GM18873 (cell line): ENCODE measurements around the gene STING1.
"Not testable (repeated sequence)": the region's sequence is repeated elsewhere in the genome, so short reads cannot be mapped to it uniquely, and the experiment has no call there.

Experiments
- ATAC-seq: cut with Tn5 transposase; IDR thresholded peaks from one replicate; pipeline ENCODE4 v1.9.1; 2021; ENCODE audit warnings: mild to moderate bottlenecking, moderate library complexity, moderate number of reproducible peaks; ENCODE audit not compliant: unreplicated experiment, low FRiP score

STING1 gene

DNA sequence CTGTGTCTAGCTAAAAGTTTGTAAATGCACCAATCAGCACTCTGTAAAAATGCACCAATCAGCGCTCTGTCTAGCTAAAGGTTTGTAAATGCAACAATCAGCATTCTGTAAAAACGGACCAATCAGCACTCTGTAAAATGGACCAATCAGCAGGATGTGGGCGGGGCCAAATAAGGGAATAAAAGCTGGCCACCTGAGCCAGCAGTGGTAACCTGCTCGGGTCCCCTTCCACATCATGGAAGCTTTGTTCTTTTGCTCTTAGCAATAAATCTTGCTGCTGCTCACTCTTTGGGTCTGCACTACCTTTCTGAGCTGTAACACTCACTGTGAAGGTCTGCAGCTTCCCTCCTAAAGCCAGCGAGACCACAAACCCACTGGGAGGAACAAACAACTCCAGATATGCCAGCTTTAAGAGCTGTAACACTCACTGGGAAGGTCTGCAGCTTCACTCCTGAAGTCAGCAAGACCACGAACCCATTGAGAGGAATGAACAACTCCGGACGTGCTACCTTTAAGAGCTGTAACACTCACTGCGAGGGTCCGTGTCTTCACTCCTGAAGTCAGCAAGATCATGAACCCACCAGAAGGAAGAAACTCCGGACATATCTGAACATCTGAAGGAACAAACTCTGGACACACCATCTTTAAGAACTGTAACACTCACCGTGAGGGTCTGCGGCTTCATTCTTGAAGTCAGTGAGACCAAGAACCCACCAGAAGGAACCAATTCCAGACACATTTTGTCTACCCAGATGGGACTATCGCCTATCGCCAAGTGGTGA is 20.7 kb upstream of the STING1 start:
- not testable (repeated sequence) for ATAC-seq

DNA sequence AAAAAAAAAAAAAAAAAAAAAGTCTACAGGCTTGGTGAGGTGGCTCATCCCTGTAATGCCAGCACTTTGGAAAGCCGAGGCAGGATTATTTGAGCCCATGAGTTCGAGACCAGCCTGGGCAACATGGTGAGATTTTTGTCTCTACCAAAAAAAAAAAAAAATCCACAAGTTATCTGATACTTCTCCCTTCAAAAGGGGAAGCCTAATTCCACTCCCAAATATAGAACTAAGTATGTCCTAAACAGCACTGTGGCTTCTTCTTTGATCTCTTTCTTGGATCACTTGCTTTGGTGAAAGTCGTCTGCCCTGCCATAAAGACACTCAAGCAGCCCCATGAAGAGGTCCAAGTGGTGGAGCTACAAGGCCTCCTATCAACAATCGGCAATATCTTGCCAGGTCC is 18.8 kb upstream of the STING1 start:
- no peak for ATAC-seq

DNA sequence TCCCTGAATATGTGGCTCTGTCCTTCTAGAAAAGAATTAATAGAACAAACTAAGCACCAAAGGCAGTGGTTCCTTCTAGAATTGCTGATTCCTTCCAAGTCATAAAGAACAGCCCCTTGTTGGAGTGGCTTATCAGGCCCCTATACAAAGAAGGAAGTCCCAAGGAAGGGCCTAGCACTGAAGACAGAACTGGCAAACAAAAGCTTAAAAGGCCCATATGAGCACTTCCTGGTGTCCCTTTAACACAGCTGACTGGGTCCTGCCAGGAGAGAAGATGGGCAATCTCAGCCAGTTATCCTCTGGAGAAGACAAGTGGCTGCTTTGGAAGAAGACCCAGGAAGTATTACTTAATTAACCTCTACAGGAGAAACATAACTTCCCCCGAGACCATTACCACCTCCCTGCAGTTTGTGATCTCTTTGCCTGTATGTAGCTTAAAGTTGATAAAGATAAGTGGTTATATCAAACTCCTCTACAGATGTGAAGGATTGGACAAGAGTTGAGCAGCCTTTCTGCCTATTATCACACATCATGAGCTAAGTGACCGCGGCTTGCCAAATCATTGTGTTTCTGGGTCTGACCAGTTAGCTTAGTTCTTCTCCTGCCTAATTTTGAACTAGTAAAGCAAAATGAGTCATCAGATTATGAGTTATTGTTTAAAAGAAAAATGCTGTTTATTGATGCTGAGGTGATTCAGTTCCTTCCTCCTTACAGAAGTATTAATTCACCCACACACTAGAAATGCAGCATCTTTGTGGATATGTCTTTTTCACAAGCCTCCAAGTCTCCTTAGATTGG is 13.3 kb upstream of the STING1 start:
- ATAC-seq, result no peak

DNA sequence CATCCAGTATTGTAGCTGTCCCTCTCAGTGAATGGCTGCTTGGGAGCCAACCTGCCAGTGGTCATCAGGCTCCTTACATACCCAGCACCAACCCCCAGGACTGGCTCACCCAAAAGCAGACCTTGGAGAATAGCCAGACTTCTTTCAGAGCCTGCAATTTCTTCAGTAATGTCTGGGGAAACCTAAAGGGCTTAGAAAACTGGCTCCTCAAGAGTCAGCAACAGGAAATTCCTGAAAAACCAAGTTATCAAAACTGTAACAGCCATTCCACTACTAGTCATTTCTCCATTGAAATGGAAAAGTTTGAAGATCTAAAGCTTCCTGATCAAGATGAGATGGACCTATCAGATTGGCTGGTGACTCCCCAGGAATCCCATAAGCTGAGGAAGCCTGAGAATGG is 12.3 kb upstream of the STING1 start:
- ATAC-seq, result no peak

DNA sequence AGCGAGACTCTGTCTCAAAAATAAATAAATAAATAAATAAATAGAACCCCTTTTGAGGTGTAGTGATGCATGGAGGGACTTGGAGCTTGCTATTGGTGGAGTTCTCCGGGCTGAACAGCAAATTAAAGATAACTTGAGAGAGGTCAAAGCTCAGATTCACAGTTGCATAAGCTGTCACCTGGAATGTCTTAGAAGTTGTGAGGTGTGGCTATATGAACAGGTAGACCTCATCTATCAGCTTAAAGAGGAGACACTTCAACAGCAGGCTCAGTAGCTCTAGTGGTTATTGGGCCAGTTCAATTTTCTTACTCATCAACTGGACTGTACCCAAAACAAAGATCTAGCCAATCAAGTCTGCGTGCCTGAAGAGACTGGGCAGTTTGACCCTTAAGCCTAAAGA is 11.7 kb upstream of the STING1 start:
- no peak for ATAC-seq

DNA sequence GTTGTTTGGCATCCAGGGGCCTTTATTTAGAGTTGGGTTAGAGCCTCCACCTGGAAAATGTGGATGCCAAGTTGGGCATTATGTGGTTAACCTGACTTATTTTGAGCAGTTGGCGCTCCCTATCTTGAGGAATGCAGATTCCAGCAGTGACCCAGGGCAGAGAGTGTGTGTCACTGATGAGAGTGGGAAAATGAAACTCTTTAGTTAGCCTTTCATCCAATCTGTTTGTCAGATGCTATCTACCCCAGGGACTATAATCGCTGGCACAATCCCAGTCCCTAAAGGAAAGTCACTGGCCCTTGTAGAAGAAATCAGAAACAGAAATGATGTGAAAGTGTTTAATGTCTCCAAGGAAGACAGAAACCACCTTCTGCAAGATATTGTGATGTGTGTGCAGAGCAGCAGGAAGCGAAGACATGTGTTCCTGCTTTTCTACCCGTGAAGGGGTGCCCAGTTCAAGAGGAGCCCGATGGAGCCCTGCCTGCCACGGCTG is 10.2 kb upstream of the STING1 start:
- ATAC-seq, result no peak

DNA sequence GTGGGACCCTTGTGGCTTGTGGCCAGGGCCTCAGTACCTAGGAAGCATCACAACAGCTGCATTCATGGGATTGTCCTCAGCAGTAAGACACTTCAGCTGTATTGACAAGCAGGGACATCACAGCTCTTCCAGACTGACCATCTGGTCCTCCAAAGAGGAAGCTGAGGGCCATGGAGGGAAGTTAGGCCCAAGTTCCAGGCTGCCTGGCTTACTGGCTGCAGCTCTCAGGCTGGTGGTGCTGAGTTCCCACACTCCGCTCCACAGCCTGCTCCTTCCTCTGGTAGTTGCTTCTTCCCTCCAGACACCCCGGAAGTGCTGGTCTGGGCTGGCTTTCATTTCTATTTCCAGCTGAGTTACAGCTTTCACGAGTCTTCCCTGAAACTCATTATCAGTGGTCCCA is 5.7 kb upstream of the STING1 start:
- no peak for ATAC-seq

DNA sequence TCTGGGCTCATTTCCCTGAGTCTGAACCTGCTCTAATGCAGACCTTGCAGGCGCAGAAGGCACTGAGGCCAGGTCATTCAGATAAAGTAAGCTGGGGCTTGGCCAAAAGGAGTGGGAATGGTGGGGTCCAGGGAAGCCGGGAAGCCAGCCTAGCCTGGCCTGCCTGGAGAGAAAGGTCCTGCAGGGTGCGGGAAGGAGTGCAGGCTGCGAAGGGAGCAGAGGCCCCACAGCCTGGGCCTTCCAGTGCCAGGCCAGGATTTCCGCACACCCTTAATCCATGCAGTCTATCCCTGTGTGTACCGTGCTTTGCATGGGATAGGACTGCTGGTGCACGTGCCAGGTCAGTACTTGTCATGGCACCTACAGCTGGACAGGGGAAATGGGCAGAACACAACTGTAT is 3.6 kb upstream of the STING1 start:
- ATAC-seq, result no peak

DNA sequence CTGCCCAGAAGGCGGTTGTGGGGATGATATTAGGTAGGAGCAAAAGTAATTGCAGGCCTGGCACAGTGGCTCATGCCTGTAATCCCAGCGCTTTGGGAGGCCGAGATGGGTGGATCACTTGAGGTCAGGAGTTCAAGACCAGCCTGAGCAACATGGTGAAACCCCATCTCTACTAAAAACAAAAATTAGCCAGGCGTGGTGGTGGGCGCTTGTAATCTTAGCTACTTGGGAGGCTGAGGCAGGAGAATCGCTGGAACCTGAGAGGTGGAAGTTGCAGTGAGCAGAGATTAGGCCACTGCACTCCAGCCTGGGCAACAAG is 291 bp upstream of the STING1 start:
- ATAC-seq, result not testable (repeated sequence)

DNA sequence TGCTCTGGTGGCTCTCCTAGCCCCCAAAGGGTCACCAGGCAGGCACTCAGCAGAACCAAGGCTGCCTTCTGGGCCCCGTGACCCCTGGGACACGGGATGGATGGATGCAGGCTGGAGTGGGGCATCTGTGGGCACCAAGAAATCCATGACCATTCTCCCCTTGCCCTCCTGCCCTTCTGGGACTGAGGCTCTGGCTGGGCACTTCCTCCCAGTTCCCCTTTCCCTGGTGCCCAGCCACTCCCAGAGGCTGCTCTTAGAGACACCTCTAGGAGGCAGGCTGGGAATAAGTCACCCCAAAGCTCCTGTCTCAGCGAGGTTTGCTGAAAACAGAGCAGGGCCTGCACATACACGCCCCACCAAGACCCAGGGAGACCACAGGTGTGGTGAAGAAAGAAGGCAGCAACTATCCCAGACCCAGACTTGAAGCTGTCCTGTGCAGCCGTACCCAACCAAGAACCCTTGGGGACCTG is 943 bp downstream of the STING1 start:
- ATAC-seq, result no peak

DNA sequence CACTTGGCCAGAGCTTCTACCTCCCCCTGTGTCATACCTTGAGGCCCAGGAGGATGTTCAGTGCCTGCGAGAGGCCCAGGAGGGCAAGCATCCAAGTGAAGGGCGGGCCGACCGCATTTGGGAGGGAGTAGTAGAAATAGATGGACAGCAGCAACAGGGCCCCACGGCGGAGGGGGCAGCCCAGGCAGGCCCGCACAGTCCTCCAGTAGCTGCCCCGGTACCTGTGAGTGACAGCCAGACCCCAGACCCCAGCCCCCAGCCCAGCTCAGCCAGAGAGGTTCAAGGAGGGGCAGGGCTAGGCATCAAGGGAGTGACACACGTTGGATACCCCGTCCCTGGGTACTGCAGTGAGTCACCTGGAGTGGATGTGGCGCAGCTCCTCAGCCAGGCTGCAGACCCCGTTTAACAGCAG is 1.4 kb downstream of the STING1 start:
- ATAC-seq, result no peak

DNA sequence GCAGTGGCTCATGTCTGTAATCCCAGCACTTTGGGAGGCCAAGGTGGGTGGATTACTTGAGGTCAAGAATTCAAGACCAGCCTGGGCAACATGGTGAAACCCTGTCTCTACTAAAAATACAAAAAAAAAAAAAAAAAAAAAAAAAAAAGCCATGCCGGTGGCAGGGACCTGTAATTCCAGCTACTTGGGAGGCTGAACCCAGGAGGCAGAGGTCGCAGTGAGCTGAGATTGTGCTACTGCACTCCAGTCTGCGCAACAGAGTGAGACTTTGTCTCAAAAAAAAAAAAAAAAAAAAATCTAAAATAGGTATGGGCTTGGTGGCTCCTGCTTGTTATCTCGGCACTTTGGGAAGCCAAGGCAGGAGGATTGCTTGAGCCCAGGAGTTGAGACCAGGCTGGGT is 2.8 kb downstream of the STING1 start:
- not testable (repeated sequence) for ATAC-seq

DNA sequence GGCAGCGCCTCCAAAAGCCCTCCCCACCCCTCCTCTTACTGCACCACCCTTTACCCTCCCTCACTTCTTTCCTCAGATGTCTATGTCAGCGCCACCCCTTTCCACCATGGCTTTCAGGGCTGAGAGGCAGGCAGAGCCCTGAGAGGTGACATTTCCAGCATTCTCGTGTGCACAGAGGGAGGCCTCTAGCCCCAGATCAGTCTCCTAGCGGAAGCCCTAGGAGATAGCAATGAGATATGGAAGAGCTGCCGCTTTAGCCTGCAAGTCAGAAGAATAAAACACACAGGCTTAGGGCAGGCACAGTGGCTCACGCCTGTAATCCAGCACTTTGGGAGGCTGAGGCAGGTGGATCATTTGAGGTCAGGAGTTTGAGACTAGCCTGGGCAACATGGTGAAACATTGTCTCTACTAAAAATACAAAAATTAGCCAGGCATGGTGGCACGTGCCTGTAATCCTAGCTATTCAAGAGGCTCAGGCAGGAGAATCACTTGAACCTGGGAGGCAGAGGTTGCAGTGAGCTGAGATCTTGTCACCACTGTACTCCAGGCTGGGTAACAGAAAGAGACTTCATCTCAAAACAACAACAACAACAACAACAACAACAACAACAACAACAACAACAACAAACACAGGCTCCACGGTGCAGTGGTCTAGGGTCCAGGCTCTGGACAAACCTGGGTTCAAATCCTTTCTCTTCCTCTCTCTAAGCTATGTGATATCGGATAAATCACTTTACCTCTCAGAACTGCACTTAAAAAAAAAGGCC is 3.7 kb downstream of the STING1 start:
- not testable (repeated sequence) for ATAC-seq

DNA sequence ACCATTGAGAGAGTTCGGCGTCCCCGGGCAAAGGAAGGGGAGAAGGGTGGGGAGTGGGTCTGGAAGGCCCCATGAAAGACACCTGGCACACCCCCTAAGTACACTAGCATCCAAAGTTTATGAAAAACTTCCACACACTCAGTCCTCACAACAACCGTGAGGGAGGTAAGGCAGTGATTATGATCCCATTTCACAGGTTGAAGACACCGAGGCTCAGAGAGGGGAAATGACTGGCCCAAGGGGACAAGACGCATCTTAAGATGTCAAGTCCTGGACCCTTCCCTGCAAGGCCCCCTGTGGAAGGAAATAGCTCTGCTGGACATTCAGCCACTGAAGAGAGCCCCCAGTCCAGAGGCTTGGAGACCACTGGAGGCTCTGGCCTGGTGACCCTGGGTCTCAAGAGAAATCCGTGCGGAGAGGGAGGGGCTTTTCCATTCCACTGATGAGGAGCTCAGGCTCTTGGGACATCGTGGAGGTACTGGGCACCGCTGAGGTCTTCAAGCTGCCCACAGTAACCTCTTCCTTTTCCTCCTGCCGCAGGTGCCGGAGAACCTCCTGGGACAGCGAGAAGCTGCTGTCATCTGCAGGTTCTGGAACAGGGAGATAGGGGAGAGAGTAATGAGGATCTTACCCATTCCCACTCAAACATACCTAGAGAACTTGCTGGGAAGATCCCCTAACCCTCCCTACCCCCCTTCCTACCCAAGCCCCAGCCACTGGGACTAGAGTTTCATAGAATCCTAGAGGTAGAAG is 6.5 kb downstream of the STING1 start:
- ATAC-seq, result no peak

DNA sequence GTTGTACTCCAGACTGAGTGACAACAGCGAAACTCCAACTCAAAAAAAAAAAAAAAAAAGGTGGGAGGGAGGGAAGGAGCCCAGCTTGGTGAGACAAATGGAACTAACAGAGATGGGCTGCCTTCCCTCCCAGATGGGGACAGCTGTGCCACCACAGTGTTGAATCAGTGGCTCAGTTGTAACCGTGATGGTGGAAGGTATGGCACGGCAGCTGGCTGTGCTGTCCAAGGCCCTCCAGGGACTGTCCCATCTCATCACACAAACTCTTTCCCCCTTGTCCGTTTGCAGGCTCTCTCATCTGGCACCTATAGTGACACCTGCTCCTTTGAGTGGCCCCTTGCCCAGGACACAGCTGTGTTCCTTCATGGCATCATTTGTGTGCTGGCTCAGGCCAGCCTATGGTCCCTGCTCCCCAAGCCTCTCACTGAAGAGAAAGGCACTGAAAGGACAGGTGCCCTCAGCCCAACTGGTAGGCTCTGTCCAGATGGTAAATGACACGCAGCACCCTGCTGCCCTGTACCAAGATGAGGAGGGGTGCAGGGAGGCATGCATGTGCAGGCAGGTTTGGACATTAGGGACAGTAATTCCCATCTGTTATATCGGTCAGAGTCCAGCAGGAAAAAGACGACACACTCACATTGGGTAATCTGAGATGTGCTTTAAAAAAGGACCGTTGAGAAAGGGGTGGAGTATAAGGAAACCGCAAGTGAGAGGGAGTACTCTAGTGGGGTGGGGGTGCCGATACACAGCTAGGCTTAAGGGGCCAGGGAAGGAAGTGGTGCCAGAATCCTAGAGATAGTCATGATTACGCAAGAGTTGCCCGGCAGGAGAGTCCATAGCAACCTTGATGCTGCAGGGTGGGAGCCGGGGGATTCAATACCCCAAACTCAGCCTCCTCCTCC is 7.4 kb downstream of the STING1 start:
- ATAC-seq, result no peak

DNA sequence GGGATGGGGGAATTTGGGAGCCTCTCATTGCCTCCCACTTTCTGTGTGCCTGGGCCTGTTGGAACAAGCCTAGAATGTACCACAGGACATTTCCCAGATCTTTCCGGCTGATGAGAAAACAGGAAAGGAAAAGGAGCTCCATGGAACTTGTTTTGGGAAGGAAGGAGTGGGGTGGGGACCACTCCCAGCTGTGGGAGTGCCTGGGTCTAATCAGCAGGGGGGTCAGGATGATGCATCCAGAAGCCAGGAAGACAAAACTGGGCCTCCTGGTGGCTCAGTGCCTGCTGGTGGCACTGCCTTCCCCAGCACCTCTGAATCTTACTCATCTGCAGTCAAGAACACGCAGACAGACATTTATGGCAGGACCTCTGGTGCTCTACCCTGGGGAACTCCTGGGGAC is 9.0 kb downstream of the STING1 start:
- ATAC-seq, result no peak

DNA sequence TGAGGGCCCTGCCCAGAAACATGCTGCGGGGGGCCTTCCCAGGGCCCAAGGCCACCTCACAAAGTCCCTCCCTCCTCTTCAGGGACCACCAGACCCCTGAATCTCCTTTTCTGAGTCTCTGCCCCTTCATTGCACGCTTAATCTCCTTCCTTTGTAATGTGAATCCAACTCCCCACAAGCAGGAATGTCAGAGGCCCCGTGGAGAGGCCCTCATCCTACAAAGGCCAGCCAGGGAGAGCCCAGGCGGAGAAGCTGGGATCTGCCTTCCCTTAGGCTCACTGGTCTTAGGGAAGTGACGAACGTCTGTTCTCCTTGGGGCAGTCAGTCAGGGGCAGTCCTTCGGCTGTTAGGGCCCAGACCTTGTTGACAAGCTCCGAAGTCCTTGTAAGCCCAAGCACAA is 9.5 kb downstream of the STING1 start:
- ATAC-seq, result no peak

DNA sequence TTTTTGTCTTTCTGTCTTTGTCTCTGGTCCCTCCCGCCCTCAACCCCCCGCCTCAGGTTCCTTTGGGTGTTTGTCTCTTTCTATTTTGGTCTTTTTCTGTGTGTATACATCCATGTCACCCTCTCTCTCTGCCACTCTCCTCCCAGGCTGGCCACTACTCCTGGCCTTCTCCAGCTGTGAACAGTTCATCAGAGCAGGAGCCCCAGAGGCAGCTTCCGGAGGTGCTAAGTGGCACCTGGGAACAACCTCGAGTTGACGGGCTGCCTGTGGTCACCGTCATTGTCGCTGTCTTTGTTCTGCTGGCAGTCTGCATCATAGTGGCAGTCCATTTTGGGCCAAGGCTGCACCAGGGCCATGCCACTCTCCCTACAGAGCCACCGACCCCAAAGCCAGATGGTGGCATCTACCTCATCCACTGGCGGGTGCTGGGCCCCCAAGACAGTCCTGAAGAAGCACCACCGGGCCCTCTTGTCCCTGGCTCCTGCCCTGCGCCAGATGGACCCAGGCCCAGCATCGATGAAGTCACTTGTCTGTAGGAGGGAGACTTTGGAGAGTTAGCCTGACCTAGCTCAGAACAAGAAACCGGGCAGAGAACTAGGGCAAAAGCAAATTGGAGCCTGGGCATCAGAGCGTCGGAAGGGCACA is 10.1 kb downstream of the STING1 start:
- no peak for ATAC-seq

DNA sequence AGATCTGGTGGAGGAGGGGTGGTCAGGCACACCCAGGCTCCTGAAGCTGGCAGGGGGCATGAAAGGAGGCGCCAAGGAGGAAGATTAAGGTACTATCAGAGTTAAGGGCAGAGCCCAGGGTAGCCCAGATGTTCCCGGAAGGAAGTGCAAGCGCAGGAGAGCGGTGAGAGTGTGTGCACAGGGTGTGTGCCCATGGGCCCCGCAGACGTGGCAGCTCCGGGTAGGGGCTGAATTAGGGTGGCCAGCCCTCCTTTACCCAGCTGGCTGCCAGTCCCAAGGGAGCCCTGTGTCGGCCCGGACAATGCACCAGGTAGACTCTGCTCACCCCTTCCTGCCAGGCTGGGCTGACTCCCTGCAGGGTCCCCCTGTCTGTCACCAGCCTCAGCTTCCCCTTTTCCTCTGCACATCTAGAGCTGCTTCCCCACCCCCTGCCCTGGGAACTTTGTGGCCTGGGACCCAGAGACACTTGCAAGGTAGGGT is 11.7 kb downstream of the STING1 start, which contains the start of gene SMIM33:
Gene SMIM33 (plus strand): TSS at position 184 of the 480 bp plus-strand sequence. CDS start 118 bp downstream, at position 302.
- no peak for ATAC-seq
